Naive thymus-derived CD4-positive, alpha-beta T cell (primary cell): ENCODE data around the gene SERF2. TPM values are rescaled to one million over a fixed set of nuclear protein-coding genes. Genes with fewer than 3 reads are reported as not detected.

Experiments used
- microRNA-seq: library from miRNA; unstranded; fragments of <30 nt; microRNA quantifications from one replicate; pipeline ENCODE4 v1.2.0, GENCODE V29; 2022; ENCODE audit warnings: borderline microRNAs expressed
- polyA plus RNA-seq, 2 donors: library from polyadenylated mRNA; unstranded; fragments of 300-500 nt; fragmentation: Illumina TruSeq; gene quantifications; one replicate each; pipeline ENCODE4 v1.2.3, GENCODE V29; 2021
- total RNA-seq, 6 experiments: library from RNA in 5 of 6; stranded (reverse) in 5 of 6; gene quantifications; 1 replicate in 5 of 6; 2 replicates in 1 of 6; pipeline ENCODE4 v1.2.3 and lab custom pipeline; 2021 to 2026

SERF2 gene
- total and polyA plus RNA-seq, 7 experiments from 2014 or later: 358 to 2,070 (median 569) TPM

Small RNAs within 50 kb of the gene (microRNA-seq; reads per million reads assigned to microRNA genes)
- gene MIR1282: not detected

Other genes with a start within 250 kb of the SERF2 start
- 10 to 100 TPM; 30.9 to 66.0 (median 47.5) TPM for gene PPIP5K1, start 202.1 kb upstream of the SERF2 start, total RNA-seq
- 1 to 10 TPM; 6.1 to 6.2 TPM for gene PPIP5K1, start 202.1 kb upstream of the SERF2 start, polyA plus RNA-seq
- not detected for gene CKMT1B, start 198.3 kb upstream of the SERF2 start, total RNA-seq
- gene CKMT1B, start 198.3 kb upstream of the SERF2 start, polyA plus RNA-seq: not detected
- gene STRC, start 173.5 kb upstream of the SERF2 start, total RNA-seq: 1 to 10 TPM in 3 of 5 experiments, under 1 TPM in 2; 0.56 to 3.9 (median 2.0) TPM
- gene STRC, start 173.5 kb upstream of the SERF2 start, polyA plus RNA-seq: not detected
- gene CATSPER2, start 143.5 kb upstream of the SERF2 start, total RNA-seq: 10 to 100 TPM in 3 of 5 experiments, 1 to 10 TPM in 2; 6.9 to 14.4 (median 12.2) TPM
- gene CATSPER2, start 143.5 kb upstream of the SERF2 start, polyA plus RNA-seq: under 1 TPM; 0.61 to 0.99 TPM
- not detected for gene CKMT1A, start 98.5 kb upstream of the SERF2 start, total RNA-seq
- gene CKMT1A, start 98.5 kb upstream of the SERF2 start, polyA plus RNA-seq: not detected
- 100 to 1,000 TPM; 127 to 397 (median 183) TPM for gene PDIA3, start 45.9 kb upstream of the SERF2 start, total RNA-seq
- 100 to 1,000 TPM; 256 to 301 TPM for gene PDIA3, start 45.9 kb upstream of the SERF2 start, polyA plus RNA-seq
- gene ELL3, start 15.4 kb upstream of the SERF2 start, total RNA-seq: 1 to 10 TPM; 1.8 to 2.1 (median 1.9) TPM
- 1 to 10 TPM; 2.9 to 4.9 TPM for gene ELL3, start 15.4 kb upstream of the SERF2 start, polyA plus RNA-seq
- under 1 TPM in 4 of 5 experiments, not detected in 1; 0.13 to 0.57 (median 0.33) TPM for gene SERINC4, start 7.9 kb downstream of the SERF2 start, total RNA-seq
- 1 to 10 TPM; 3.1 to 8.8 TPM for gene SERINC4, start 7.9 kb downstream of the SERF2 start, polyA plus RNA-seq
- gene HYPK, start 8.3 kb downstream of the SERF2 start, total RNA-seq: 10 to 100 TPM; 16.9 to 32.1 (median 27.0) TPM
- 10 to 100 TPM in 1 of 2 donors, 1 to 10 TPM in 1; 7.5 to 28.2 TPM for gene HYPK, start 8.3 kb downstream of the SERF2 start, polyA plus RNA-seq
- gene MFAP1, start 32.4 kb downstream of the SERF2 start, total RNA-seq: 10 to 100 TPM in 4 of 5 experiments, 1 to 10 TPM in 1; 8.5 to 37.3 (median 21.8) TPM
- 10 to 100 TPM in 1 of 2 donors, 1 to 10 TPM in 1; 8.1 to 22.4 TPM for gene MFAP1, start 32.4 kb downstream of the SERF2 start, polyA plus RNA-seq
- 10 to 100 TPM in 3 of 5 experiments, 1 to 10 TPM in 2; 6.6 to 62.1 (median 12.4) TPM for gene WDR76, start 34.7 kb downstream of the SERF2 start, total RNA-seq
- gene WDR76, start 34.7 kb downstream of the SERF2 start, polyA plus RNA-seq: 1 to 10 TPM; 7.7 to 8.5 TPM